Adrenal gland (tissue), 12 donors: Measurements from ENCODE around the gene NHLH1. TPM values are rescaled to one million over a fixed set of nuclear protein-coding genes. Genes with fewer than 3 reads are reported as not detected.

Experiments
- DNase-seq, 7 donors: peaks; one replicate each; pipeline ENCODE4 v3.0.0-alpha.2; 2019 to 2020
- H3K27ac ChIP-seq, 5 donors: fragments of 200-600 bp; sonication (generic) in 4 of 5; 1 replicate in 3 of 5; 2 replicates in 2 of 5; pipeline versions ENCODE4 v1.5.1 to v1.8.0; 2016 to 2020; ENCODE audit warnings: mild to moderate bottlenecking in 1 of 5
- H3K27me3 ChIP-seq: fragments of 200-600 bp; 2 replicates; pipeline ENCODE4 v1.8.0; 2021
- H3K36me3 ChIP-seq, 2 donors: fragments of 200-600 bp; replicated peaks in 1 of 2; 1 replicate in 1 of 2; 2 replicates in 1 of 2; pipeline versions ENCODE4 v1.5.1 to v1.8.0; 2018 to 2022
- H3K4me1 ChIP-seq, 2 donors: fragments of 200-600 bp; replicated peaks in 1 of 2; 1 replicate in 1 of 2; 2 replicates in 1 of 2; pipeline versions ENCODE4 v1.5.1 to v1.8.0; 2018 to 2021
- H3K4me3 ChIP-seq, 4 donors: fragments of 200-600 bp; sonication (generic) in 3 of 4; one replicate each; pipeline ENCODE4 v1.5.1; 2016 to 2018
- H3K9me3 ChIP-seq, 3 donors: fragments of 200-600 bp; sonication (generic) in 1 of 3; replicated peaks in 1 of 3; 1 replicate in 2 of 3; 2 replicates in 1 of 3; pipeline versions ENCODE4 v1.5.1 to v1.8.0; 2016 to 2021
- POLR2A ChIP-seq, 2 donors: fragments of 450-650 bp; IDR thresholded peaks; one replicate each; pipeline ENCODE4 v1.6.1; 2017; ENCODE audit warnings: antibody characterized with exemption in 2 of 2, mild to moderate bottlenecking in 2 of 2, moderate library complexity in 1 of 2
- WGBS, 4 donors: extraction: QIAGEN DNeasy Blood & Tissue Kit in 2 of 4; methylation state at CpG; one replicate each; pipeline versions ENCODE4 v1.1.5 to v1.1.7; 2013 to 2017; 5-methylcytosine and 5-hydroxymethylcytosine counted together
- intact Hi-C, 2 donors: fragments of 100-400 bp; cut with DNase I; formaldehyde crosslinking; loops; one replicate each; pipeline versions ENCODE4 v1.14.1 to v1.15.0; 2022 to 2023
- polyA plus RNA-seq, 3 donors: library from polyadenylated mRNA; stranded (reverse); fragments of 200-250 nt in 2 of 3; fragments of 350-450 nt in 1 of 3; fragmentation: Illumina TruSeq in 1 of 3; extraction: RNeasy Lipid Tissue Mini Kit (QIAGEN cat#74804) in 1 of 3; gene quantifications; one replicate each; pipeline ENCODE4 v1.2.3, GENCODE V29; 2013 to 2014
- total RNA-seq, 9 donors: library from RNA; depleted of rRNA in 4 of 9; stranded (reverse); fragments of >200 nt in 4 of 9; fragments of 120-200 nt in 1 of 9; fragmentation: NEBNext Ultra II Directional in 1 of 9; extraction: Animal tissue kit (Norgen Biotek cat#: 25700) in 1 of 9; gene quantifications; one replicate each; pipeline versions ENCODE4 v1.1.0 to v1.2.4, GENCODE V29; 2013 to 2023
- TF ChIP-seq, protein P1 (sequence below), 6 experiments: fragments of 450-650 bp in 4 of 6; fragments of 200-600 bp in 2 of 6; sonication (generic) in 1 of 6; IDR thresholded peaks; 1 replicate in 5 of 6; 2 replicates in 1 of 6; pipeline versions ENCODE4 v1.5.1 to v1.8.0; 2016 to 2021; ENCODE audit warnings: antibody characterized with exemption in 6 of 6, mild to moderate bottlenecking in 2 of 6, moderate library complexity in 1 of 6
- donor health status: healthy with polysubstance abuse.
- donor health status: Bipolar disorder and iron deficiency.
- donor health status: DM: yes; HTN: yes; CAD: no.
- donor health status: DM: no; HTN: no; CAD: no.
- donor health status: DM: no; HTN: no; CAD: no.
- donor health status: DM: yes; HTN: yes; CAD: no.

Gene NHLH1
- total and polyA plus RNA-seq, 12 donors, result 0.16 to 0.46 (median 0.24) TPM; not detected in 7

GRCh38 chr1:160400223-160400645 lies 33.4 kb downstream of the NHLH1 start, which contains the start of gene VANGL2:
TSS of gene VANGL2 (plus strand) at chr1:160400564. CDS start at chr1:160415838, 15,274 bp downstream.
- H3K4me1 ChIP-seq, result no peaks in the 10 kb centered on the region
- whole genome bisulfite sequencing, 4 donors, result 0 to 3% (median 1%) methylated on average over 1 to 30 of the region's 34 CpGs; no CpG with 5 or more reads in 1 of the 4 donors
- H3K27me3 ChIP-seq, result peaks cover 21% of the 10 kb centered on the region
- no peak for TF ChIP-seq POLR2A (IDR thresholded peaks at IDR 0.05)
- TF ChIP-seq, protein P1, sequence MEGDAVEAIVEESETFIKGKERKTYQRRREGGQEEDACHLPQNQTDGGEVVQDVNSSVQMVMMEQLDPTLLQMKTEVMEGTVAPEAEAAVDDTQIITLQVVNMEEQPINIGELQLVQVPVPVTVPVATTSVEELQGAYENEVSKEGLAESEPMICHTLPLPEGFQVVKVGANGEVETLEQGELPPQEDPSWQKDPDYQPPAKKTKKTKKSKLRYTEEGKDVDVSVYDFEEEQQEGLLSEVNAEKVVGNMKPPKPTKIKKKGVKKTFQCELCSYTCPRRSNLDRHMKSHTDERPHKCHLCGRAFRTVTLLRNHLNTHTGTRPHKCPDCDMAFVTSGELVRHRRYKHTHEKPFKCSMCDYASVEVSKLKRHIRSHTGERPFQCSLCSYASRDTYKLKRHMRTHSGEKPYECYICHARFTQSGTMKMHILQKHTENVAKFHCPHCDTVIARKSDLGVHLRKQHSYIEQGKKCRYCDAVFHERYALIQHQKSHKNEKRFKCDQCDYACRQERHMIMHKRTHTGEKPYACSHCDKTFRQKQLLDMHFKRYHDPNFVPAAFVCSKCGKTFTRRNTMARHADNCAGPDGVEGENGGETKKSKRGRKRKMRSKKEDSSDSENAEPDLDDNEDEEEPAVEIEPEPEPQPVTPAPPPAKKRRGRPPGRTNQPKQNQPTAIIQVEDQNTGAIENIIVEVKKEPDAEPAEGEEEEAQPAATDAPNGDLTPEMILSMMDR (IDR thresholded peaks at IDR 0.05), result no peak
- no peaks in the 10 kb centered on the region for H3K36me3 ChIP-seq
- peak; percentile 19 to 70 (median 42) for DNase-seq
- H3K4me3 ChIP-seq, result peak within 1 kb of the TSS in 2 of 4 donors; percentile 37 to 79
- no peaks in the 10 kb centered on the region for H3K9me3 ChIP-seq
- intact Hi-C loops, result no loop called here
- no peak within 1 kb of the TSS for H3K27ac ChIP-seq

- H3K36me3 ChIP-seq, result no peaks in the 10 kb centered on the region
- DNase-seq, result peak in 1 of 7 donors; percentile 43
- peaks cover 21% of the 10 kb centered on the region for H3K27me3 ChIP-seq
- intact Hi-C loops, result no loop called here
- WGBS, 4 donors, result 3 to 9% (median 8%) methylated on average over 46 to 55 of the region's 55 CpGs
- TF ChIP-seq, protein P1 (IDR thresholded peaks at IDR 0.05), result no peak
- TF ChIP-seq POLR2A (IDR thresholded peaks at IDR 0.05), result no peak
- no peaks in the 10 kb centered on the region for H3K4me1 ChIP-seq
- H3K9me3 ChIP-seq, result no peaks in the 10 kb centered on the region
- no peak overlapping the region for H3K27ac ChIP-seq
- peak overlapping the region in 2 of 4 donors; percentile 37 to 79 for H3K4me3 ChIP-seq
These were observed 34.0 kb downstream of the NHLH1 start for GRCh38 chr1:160400646-160401486.

DNA sequence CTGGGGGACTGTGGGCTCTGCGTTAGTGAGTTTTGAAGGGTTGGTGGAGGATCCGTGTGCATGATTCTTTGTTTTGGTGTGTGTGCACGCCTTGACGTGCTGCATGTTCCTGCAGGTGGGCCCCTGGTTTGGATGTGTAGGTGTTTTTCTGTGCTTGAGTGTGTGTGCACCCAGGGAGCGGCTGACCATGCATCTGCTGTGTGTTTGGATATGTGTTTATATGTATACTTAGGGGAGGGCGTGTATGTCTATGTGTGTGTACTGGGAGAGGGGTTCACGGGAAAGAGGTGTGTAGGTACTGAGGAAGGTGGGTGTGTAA lies 34.6 kb downstream of the NHLH1 start:
- H3K4me3 ChIP-seq, result peak overlapping the region in 1 of 4 donors; percentile 79

More for the DNA sequence above, 34.6 kb downstream of the NHLH1 start:
- H3K27ac ChIP-seq, result no peak overlapping the region
- H3K4me1 ChIP-seq, result no peaks in the 10 kb centered on the region
- whole genome bisulfite sequencing, 4 donors, result 60 to 80% (median 67%) methylated on average over 7 of the region's 7 CpGs
- H3K36me3 ChIP-seq, result no peaks in the 10 kb centered on the region
- DNase-seq, result peak in 1 of 7 donors; percentile 41
- TF ChIP-seq, protein P1 (IDR thresholded peaks at IDR 0.05), result no peak
- TF ChIP-seq POLR2A (IDR thresholded peaks at IDR 0.05), result no peak
- H3K9me3 ChIP-seq, result no peaks in the 10 kb centered on the region
- intact Hi-C loops, result no loop called here
- H3K27me3 ChIP-seq, result peaks cover 21% of the 10 kb centered on the region
